Measurements from ENCODE around the gene COL6A1.

DNA sequence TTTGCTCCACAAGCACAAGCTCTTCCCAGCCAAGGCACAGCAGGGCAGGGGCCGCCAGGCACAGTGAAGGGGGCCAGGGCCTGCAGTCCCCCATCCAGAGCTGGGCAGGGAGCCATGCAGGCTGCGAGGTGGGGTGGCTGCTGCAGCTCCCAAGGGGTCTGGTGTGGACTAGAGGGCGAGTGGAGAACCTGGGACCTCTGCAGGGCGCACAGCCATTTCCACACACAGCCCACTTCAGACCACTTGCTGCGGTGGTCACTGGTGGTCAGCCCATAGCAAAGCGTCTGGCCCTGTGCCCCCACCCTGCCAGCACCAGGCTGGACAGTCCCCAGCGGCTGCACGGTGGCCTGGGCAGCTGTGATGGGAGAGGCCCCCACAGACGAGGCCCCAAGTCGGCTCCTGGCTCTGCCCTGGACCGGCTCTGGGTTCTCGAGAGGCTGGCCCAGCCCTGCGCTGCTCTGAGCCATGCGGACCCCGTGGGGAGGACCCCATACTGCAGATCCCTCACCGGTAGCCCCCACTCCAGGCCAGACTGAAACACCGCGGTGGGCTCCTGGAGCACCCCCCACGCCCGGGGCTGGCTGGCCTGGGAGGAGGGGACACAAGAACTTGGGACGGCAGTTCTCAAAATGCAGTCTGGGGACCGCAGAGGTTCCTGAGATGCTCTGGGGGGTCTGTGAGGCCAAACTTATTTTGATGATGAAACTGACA lies 69.3 kb downstream of the COL6A1 start:
- TF ChIP-seq, protein P1, sequence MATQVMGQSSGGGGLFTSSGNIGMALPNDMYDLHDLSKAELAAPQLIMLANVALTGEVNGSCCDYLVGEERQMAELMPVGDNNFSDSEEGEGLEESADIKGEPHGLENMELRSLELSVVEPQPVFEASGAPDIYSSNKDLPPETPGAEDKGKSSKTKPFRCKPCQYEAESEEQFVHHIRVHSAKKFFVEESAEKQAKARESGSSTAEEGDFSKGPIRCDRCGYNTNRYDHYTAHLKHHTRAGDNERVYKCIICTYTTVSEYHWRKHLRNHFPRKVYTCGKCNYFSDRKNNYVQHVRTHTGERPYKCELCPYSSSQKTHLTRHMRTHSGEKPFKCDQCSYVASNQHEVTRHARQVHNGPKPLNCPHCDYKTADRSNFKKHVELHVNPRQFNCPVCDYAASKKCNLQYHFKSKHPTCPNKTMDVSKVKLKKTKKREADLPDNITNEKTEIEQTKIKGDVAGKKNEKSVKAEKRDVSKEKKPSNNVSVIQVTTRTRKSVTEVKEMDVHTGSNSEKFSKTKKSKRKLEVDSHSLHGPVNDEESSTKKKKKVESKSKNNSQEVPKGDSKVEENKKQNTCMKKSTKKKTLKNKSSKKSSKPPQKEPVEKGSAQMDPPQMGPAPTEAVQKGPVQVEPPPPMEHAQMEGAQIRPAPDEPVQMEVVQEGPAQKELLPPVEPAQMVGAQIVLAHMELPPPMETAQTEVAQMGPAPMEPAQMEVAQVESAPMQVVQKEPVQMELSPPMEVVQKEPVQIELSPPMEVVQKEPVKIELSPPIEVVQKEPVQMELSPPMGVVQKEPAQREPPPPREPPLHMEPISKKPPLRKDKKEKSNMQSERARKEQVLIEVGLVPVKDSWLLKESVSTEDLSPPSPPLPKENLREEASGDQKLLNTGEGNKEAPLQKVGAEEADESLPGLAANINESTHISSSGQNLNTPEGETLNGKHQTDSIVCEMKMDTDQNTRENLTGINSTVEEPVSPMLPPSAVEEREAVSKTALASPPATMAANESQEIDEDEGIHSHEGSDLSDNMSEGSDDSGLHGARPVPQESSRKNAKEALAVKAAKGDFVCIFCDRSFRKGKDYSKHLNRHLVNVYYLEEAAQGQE (IDR thresholded peaks at IDR 0.05; ENCODE audit: insufficient read depth in 1 of 2, low read depth in 2 of 2, low read length in 2 of 2), result no peak
- TF ChIP-seq TAF1 (IDR thresholded peaks at IDR 0.05; ENCODE audit: borderline replicate concordance, insufficient read depth, low read length) (no peak), POLR2AphosphoS5 (IDR thresholded peaks at IDR 0.05; ENCODE audit: low read depth, low read length) (no peak), SIN3A (IDR thresholded peaks at IDR 0.05; ENCODE audit: borderline replicate concordance, insufficient read depth, low read length) (no peak)

Measured in PFSK-1 (cell line).